ENCODE results near the gene TAOK3. TPM values are rescaled to one million over a fixed set of nuclear protein-coding genes. Genes with fewer than 3 reads are reported as not detected.

TAOK3 gene
- total RNA-seq: 100 to 1,000 TPM; 155 to 166 (median 157) TPM
- total RNA-seq (2013): 165 TPM

GRCh38 chr12:118372541-118373495 lies at the start of gene TAOK3:
TSS of gene TAOK3 (minus strand) at chr12:118372907. CDS start at chr12:118255567, 117,340 bp downstream.
- peaks cover 0 to 3% of the 10 kb centered on the region in 2 donors for H3K27me3 Mint-ChIP-seq (ENCODE audit: low read depth in 2 of 2)

GRCh38 chr12:118420673-118421072 lies 48.0 kb upstream of the TAOK3 start:
- ATAC-seq (no peak), DNase-seq (no peak)
- Histone ChIP-seq H3K27ac (ENCODE audit: low read length) (no peak overlapping the region), H3K4me3 (ENCODE audit: low read length) (no peak overlapping the region), H3K36me3 (ENCODE audit: control insufficient read depth, insufficient read depth, low read length) (peaks cover 10% of the 10 kb centered on the region), H3K9me3 (ENCODE audit: control insufficient read depth, insufficient read depth, low read length) (no peaks in the 10 kb centered on the region), H3K27me3 (ENCODE audit: control insufficient read depth, insufficient read depth, low read length) (no peaks in the 10 kb centered on the region), H3K4me1 (ENCODE audit: control insufficient read depth, insufficient read depth, low read length) (no peaks in the 10 kb centered on the region)
- TF ChIP-seq, protein P1, sequence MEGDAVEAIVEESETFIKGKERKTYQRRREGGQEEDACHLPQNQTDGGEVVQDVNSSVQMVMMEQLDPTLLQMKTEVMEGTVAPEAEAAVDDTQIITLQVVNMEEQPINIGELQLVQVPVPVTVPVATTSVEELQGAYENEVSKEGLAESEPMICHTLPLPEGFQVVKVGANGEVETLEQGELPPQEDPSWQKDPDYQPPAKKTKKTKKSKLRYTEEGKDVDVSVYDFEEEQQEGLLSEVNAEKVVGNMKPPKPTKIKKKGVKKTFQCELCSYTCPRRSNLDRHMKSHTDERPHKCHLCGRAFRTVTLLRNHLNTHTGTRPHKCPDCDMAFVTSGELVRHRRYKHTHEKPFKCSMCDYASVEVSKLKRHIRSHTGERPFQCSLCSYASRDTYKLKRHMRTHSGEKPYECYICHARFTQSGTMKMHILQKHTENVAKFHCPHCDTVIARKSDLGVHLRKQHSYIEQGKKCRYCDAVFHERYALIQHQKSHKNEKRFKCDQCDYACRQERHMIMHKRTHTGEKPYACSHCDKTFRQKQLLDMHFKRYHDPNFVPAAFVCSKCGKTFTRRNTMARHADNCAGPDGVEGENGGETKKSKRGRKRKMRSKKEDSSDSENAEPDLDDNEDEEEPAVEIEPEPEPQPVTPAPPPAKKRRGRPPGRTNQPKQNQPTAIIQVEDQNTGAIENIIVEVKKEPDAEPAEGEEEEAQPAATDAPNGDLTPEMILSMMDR (IDR thresholded peaks at IDR 0.05): no peak
- no peaks in the 10 kb centered on the region for H3K9me3 Mint-ChIP-seq
- 93% methylated on average over 3 of the region's 3 CpGs for WGBS (ENCODE audit: insufficient coverage)
- intact Hi-C loops (cut with micrococcal nuclease): no loop called here
- H3K27ac Mint-ChIP-seq: no peak overlapping the region
- H3K36me3 Mint-ChIP-seq: peaks cover 11% of the 10 kb centered on the region
- no peak overlapping the region for H3K4me3 Mint-ChIP-seq
- H3K27me3 Mint-ChIP-seq (ENCODE audit: low read depth in 2 of 2): no peaks in the 10 kb centered on the region
- H3K4me1 Mint-ChIP-seq: no peaks in the 10 kb centered on the region

More at GRCh38 chr12:118372541-118373495, at the start of gene TAOK3:
- peaks cover 36% of the 10 kb centered on the region for H3K4me1 ChIP-seq (ENCODE audit: control insufficient read depth, insufficient read depth, low read length)
- DNase-seq (peak; percentile 93 to 98), ATAC-seq (peak; percentile 85 to 97 (median 87))
- WGBS (ENCODE audit: insufficient coverage): under 1% methylated on average over 74 of the region's 75 CpGs
- Mint-ChIP-seq H3K27ac (peak within 1 kb of the TSS; percentile 96 to 97), H3K4me3 (peak within 1 kb of the TSS; percentile 95), H3K36me3 (no peaks in the 10 kb centered on the region), H3K9me3 (no peaks in the 10 kb centered on the region), H3K4me1 (peaks cover 37 to 63% of the 10 kb centered on the region in 2 donors)
- peak within 1 kb of the TSS; percentile 98 for H3K4me3 ChIP-seq (ENCODE audit: low read length)
- H3K27me3 ChIP-seq (ENCODE audit: control insufficient read depth, insufficient read depth, low read length): no peaks in the 10 kb centered on the region
- no peaks in the 10 kb centered on the region for H3K36me3 ChIP-seq (ENCODE audit: control insufficient read depth, insufficient read depth, low read length)
- TF ChIP-seq, protein P1 (IDR thresholded peaks at IDR 0.05): no peak
- H3K27ac ChIP-seq (ENCODE audit: low read length): peak within 1 kb of the TSS; percentile 86
- intact Hi-C loops (cut with micrococcal nuclease): loop anchor here (1.0 to 10.0 kb wide), 2 partner anchors 16 to 1292 kb away; partner anchors contain the start of gene PRKAB1
- H3K9me3 ChIP-seq (ENCODE audit: control insufficient read depth, insufficient read depth, low read length): no peaks in the 10 kb centered on the region

DNA sequence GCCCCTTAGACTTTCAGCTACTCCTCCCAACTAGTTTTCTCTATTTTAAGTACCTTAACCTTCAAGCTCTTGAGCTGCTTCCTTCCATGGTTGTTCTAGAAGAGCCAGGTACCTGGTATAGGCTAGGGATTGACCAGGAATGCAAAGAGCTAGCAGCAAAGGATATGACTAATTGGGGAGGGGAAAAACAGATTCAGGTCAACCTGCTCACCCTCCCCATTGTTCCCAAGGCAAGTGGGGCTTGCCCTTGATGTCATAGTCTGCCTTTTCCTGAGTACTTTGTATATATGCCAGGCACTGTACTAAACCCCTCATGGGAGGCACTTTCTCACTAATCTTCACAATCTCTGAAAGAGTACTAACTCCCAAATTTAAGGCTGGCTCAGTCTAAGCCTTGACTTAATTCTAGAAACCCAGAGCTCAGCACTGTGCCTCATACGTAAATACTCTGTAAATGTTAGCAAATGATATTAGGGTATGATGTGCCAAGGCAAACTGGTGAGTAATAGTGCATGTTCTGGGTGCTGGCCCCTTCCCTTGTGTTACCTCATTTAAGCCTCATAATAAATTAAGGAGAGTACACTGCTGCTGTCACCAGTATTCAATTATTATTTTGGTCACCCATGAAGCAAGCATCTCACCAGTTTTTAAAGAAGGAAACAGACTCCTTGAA lies 45.8 kb upstream of the TAOK3 start:
- H3K27me3 Mint-ChIP-seq (ENCODE audit: low read depth in 2 of 2): no peaks in the 10 kb centered on the region
- TF ChIP-seq, protein P1 (IDR thresholded peaks at IDR 0.05): no peak
- Histone ChIP-seq H3K36me3 (ENCODE audit: control insufficient read depth, insufficient read depth, low read length) (peaks cover 26% of the 10 kb centered on the region), H3K9me3 (ENCODE audit: control insufficient read depth, insufficient read depth, low read length) (no peaks in the 10 kb centered on the region), H3K4me1 (ENCODE audit: control insufficient read depth, insufficient read depth, low read length) (no peaks in the 10 kb centered on the region), H3K27ac (ENCODE audit: low read length) (no peak overlapping the region), H3K4me3 (ENCODE audit: low read length) (no peak overlapping the region), H3K27me3 (ENCODE audit: control insufficient read depth, insufficient read depth, low read length) (no peaks in the 10 kb centered on the region)
- H3K9me3 Mint-ChIP-seq: no peaks in the 10 kb centered on the region
- ATAC-seq (no peak), DNase-seq (no peak)
- no peak overlapping the region for H3K4me3 Mint-ChIP-seq
- intact Hi-C loops (cut with micrococcal nuclease): no loop called here
- 100% methylated on average over 1 of the region's 1 CpG for WGBS (ENCODE audit: insufficient coverage)
- H3K36me3 Mint-ChIP-seq: peaks cover 30% of the 10 kb centered on the region
- no peak overlapping the region for H3K27ac Mint-ChIP-seq
- H3K4me1 Mint-ChIP-seq: no peaks in the 10 kb centered on the region

Measured in natural killer cell (primary cell).